Measurements from ENCODE around the gene PTPRN2.

PTPRN2 gene

DNA sequence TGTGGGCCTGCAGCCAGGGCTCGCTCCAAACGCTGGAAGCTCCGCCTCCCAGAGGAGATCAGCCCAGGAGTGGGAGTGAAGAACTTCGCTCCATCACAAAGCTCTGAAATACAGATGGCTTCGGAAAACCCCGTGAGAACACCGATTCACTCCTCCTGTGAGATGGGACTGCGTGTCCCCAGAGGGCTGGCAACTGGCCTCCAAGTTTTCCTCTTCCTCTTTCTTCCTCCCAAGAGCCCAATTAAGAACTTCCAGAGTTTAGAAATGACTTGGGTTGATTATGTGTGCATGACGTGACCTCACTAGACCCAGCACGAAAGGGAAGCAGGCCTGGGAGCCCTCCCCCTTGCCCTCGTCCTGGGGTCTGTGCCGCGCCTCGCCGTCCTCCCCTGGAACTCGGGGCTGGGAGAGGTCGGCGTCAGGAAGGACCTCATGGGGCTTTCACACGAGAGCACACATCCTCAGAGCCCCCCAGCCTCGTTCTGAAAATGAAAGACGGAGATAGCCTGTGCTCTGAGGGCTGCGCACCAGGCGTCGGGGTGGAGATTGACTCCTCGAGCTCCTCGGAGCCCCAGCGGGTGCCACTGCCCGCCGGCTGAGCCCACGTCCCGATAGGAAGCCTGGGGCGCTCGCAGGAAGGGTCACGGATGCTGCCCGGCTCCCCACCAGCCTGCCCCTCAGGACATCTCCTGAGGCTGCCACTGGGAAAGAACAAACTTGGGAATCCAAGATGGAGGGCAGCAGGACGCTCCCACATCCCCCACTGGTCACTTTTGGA, 37.8 kb downstream of the PTPRN2 start:
- H3K9ac ChIP-seq (ENCODE audit: low read length): no peak overlapping the region

DNA sequence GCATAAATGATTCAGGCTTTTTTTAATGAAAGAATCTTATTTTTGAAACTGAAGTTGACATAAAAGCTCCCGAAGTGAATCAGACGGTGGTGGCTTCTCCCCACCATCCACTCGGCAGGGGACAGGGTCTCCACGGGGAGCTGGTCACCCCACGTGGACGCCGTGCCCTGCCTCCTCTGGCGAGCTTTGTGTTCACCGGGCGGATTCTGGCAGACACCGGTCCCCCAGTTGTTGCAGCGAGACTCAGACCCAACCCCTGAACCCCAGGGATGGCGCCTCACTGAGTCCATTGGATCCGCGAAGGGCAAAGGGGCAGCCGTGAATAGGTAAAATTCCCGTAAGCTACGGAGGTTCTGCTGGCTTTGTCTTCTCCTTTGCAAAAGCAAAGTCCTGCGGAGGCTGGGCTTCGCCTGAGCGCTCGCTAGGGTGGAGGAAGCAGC, 38.4 kb downstream of the PTPRN2 start:
- H3K9ac ChIP-seq (ENCODE audit: low read length): no peak overlapping the region
- H3K27ac ChIP-seq (ENCODE audit: low read depth, low read length): no peak overlapping the region
- peaks cover 11% of the 10 kb centered on the region; the same call in 1 of the 2 replicates for H3K27me3 ChIP-seq (ENCODE audit: control insufficient read depth, insufficient read depth, low read length)
- no peak overlapping the region for H3K4me3 ChIP-seq (ENCODE audit: low read depth, low read length)
- peaks cover 21% of the 10 kb centered on the region for H3K4me1 ChIP-seq (ENCODE audit: control insufficient read depth, insufficient read depth, low read length)
- H3K36me3 ChIP-seq (ENCODE audit: control insufficient read depth, insufficient read depth, low read length): no peaks in the 10 kb centered on the region
- H3K9me3 ChIP-seq (ENCODE audit: control insufficient read depth, insufficient read depth, low read depth, low read length): no peaks in the 10 kb centered on the region

More for the DNA sequence above, 37.8 kb downstream of the PTPRN2 start:
- Histone ChIP-seq H3K27me3 (ENCODE audit: control insufficient read depth, insufficient read depth, low read length) (peaks cover 11% of the 10 kb centered on the region; the same call in 1 of the 2 replicates), H3K4me3 (ENCODE audit: low read depth, low read length) (no peak overlapping the region), H3K9me3 (ENCODE audit: control insufficient read depth, insufficient read depth, low read depth, low read length) (no peaks in the 10 kb centered on the region), H3K36me3 (ENCODE audit: control insufficient read depth, insufficient read depth, low read length) (no peaks in the 10 kb centered on the region), H3K4me1 (ENCODE audit: control insufficient read depth, insufficient read depth, low read length) (peaks cover 21% of the 10 kb centered on the region), H3K27ac (ENCODE audit: low read depth, low read length) (no peak overlapping the region)

DNA sequence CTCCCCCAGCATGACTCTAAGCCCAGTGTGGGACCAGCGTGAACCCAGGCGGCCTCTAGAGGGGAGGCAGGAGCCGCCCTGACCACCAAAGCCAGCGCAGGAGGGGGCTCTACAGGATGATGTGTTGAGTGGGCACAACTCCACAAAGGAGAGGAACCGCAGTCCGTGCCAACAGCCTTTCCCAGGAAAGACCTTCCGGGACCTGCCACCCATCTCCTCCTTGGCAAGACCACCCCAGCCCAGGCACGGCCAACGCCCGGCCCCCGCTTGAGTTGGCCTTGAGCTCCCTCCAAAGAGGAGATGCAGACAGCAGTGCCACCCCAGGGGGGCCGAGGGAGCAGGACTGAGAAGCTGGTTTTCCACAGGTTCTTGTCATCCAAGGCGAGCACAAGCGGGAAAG, 38.9 kb downstream of the PTPRN2 start:
- Histone ChIP-seq H3K36me3 (ENCODE audit: control insufficient read depth, insufficient read depth, low read length) (no peaks in the 10 kb centered on the region), H3K27ac (ENCODE audit: low read depth, low read length) (no peak overlapping the region), H3K27me3 (ENCODE audit: control insufficient read depth, insufficient read depth, low read length) (peaks cover 11% of the 10 kb centered on the region; the same call in 1 of the 2 replicates), H3K9me3 (ENCODE audit: control insufficient read depth, insufficient read depth, low read depth, low read length) (no peaks in the 10 kb centered on the region), H3K4me1 (ENCODE audit: control insufficient read depth, insufficient read depth, low read length) (peaks cover 21% of the 10 kb centered on the region), H3K9ac (ENCODE audit: low read length) (no peak overlapping the region), H3K4me3 (ENCODE audit: low read depth, low read length) (no peak overlapping the region)

- Histone ChIP-seq H3K36me3 (ENCODE audit: control insufficient read depth, insufficient read depth, low read length) (no peaks in the 10 kb centered on the region), H3K4me1 (ENCODE audit: control insufficient read depth, insufficient read depth, low read length) (peaks cover 21% of the 10 kb centered on the region), H3K9ac (ENCODE audit: low read length) (no peak overlapping the region), H3K4me3 (ENCODE audit: low read depth, low read length) (no peak overlapping the region), H3K27ac (ENCODE audit: low read depth, low read length) (no peak overlapping the region), H3K9me3 (ENCODE audit: control insufficient read depth, insufficient read depth, low read depth, low read length) (no peaks in the 10 kb centered on the region), H3K27me3 (ENCODE audit: control insufficient read depth, insufficient read depth, low read length) (peaks cover 11% of the 10 kb centered on the region; the same call in 1 of the 2 replicates)
Observed at GRCh38 chr7:158547817-158548216, 39.8 kb downstream of the PTPRN2 start.

DNA sequence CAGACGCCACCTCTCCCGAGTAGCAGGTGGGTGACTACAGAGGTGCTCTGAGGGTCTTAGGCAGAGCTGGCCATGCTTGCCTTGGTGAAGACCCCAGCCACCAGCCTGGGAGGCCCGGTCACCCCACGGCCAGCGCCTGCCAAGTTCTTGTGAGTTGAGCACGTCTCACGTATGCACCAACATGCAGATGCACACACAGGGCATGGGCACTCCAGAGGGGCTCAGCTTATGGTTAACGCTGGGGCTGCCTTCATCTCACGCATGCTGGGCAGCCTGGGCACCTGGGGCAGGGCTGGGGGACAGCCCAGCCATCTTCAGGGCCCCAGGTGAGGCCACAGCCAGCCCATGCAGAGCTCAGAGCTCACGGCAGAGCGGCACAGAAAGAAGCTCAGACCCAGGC, 41.0 kb downstream of the PTPRN2 start:
- Histone ChIP-seq H3K27me3 (ENCODE audit: control insufficient read depth, insufficient read depth, low read length) (peaks cover 8% of the 10 kb centered on the region; the same call in 1 of the 2 replicates), H3K9me3 (ENCODE audit: control insufficient read depth, insufficient read depth, low read depth, low read length) (no peaks in the 10 kb centered on the region), H3K9ac (ENCODE audit: low read length) (no peak overlapping the region), H3K27ac (ENCODE audit: low read depth, low read length) (no peak overlapping the region), H3K36me3 (ENCODE audit: control insufficient read depth, insufficient read depth, low read length) (no peaks in the 10 kb centered on the region), H3K4me1 (ENCODE audit: control insufficient read depth, insufficient read depth, low read length) (peaks cover 21% of the 10 kb centered on the region), H3K4me3 (ENCODE audit: low read depth, low read length) (no peak overlapping the region)

DNA sequence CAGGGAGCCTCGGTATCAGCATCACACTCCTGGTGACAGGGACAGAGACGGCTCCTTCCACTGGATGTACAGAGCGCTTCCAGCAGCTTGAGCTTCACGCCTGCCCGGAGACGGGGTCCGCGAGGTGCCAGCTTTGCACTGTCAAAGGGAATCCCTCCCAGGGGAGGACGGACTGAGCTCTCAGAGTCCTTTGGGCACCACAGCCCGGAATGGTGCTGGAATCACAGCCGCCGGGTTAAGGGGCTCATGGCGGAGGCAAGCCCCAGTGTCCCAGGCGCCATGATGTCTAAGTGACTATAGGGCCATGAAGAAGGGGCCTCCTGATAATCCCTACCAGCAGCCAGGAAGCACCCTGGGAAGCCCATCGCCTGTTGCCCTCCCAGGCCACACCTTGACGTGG, 41.4 kb downstream of the PTPRN2 start:
- Histone ChIP-seq H3K36me3 (ENCODE audit: control insufficient read depth, insufficient read depth, low read length) (no peaks in the 10 kb centered on the region), H3K4me1 (ENCODE audit: control insufficient read depth, insufficient read depth, low read length) (peaks cover 21% of the 10 kb centered on the region), H3K4me3 (ENCODE audit: low read depth, low read length) (no peak overlapping the region), H3K9ac (ENCODE audit: low read length) (no peak overlapping the region), H3K27ac (ENCODE audit: low read depth, low read length) (no peak overlapping the region), H3K27me3 (ENCODE audit: control insufficient read depth, insufficient read depth, low read length) (peaks cover 8% of the 10 kb centered on the region; the same call in 1 of the 2 replicates), H3K9me3 (ENCODE audit: control insufficient read depth, insufficient read depth, low read depth, low read length) (no peaks in the 10 kb centered on the region)

GRCh38 chr7:158544708-158545107, 42.9 kb downstream of the PTPRN2 start:
- Histone ChIP-seq H3K9me3 (ENCODE audit: control insufficient read depth, insufficient read depth, low read depth, low read length) (no peaks in the 10 kb centered on the region), H3K27me3 (ENCODE audit: control insufficient read depth, insufficient read depth, low read length) (peaks cover 8% of the 10 kb centered on the region; the same call in 1 of the 2 replicates), H3K4me3 (ENCODE audit: low read depth, low read length) (no peak overlapping the region), H3K36me3 (ENCODE audit: control insufficient read depth, insufficient read depth, low read length) (no peaks in the 10 kb centered on the region), H3K27ac (ENCODE audit: low read depth, low read length) (no peak overlapping the region), H3K9ac (ENCODE audit: low read length) (no peak overlapping the region), H3K4me1 (ENCODE audit: control insufficient read depth, insufficient read depth, low read length) (peaks cover 9% of the 10 kb centered on the region; the same call in 1 of the 2 replicates)

DNA sequence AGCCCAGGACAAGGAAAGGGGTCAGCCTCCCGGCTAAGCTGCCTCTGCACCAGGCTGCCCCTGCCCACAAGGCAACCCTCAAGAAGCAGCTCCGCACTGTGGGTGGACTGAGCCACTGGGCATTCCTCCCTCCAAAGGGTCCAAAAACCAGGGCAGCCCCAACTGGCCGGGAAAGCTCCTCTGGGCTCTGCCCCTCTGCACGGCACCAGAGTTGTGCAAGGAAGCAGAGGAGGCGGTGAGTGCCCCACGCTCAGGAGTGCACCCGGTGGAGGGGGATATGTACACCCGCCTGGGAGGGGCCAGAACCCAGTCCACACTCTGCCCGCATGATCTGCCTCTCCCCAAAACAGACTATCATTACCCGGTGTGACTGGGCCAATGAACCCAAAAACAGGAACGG, 43.8 kb downstream of the PTPRN2 start:
- H3K4me1 ChIP-seq (ENCODE audit: control insufficient read depth, insufficient read depth, low read length): 0 out of 2 replicates have a peak, but pooled peaks cover under 1% of the 10 kb centered on the region
- no peak overlapping the region for H3K4me3 ChIP-seq (ENCODE audit: low read depth, low read length)
- no peaks in the 10 kb centered on the region for H3K9me3 ChIP-seq (ENCODE audit: control insufficient read depth, insufficient read depth, low read depth, low read length)
- no peaks in the 10 kb centered on the region for H3K36me3 ChIP-seq (ENCODE audit: control insufficient read depth, insufficient read depth, low read length)
- H3K27ac ChIP-seq (ENCODE audit: low read depth, low read length): no peak overlapping the region
- H3K27me3 ChIP-seq (ENCODE audit: control insufficient read depth, insufficient read depth, low read length): peaks cover 4% of the 10 kb centered on the region; the same call in 1 of the 2 replicates
- H3K9ac ChIP-seq (ENCODE audit: low read length): no peak overlapping the region

- no peaks in the 10 kb centered on the region for H3K36me3 ChIP-seq (ENCODE audit: control insufficient read depth, insufficient read depth, low read length)
- no peak overlapping the region for H3K27ac ChIP-seq (ENCODE audit: low read depth, low read length)
- no peaks in the 10 kb centered on the region for H3K27me3 ChIP-seq (ENCODE audit: control insufficient read depth, insufficient read depth, low read length)
Observed at GRCh38 chr7:158542651-158543566, 44.7 kb downstream of the PTPRN2 start.

GRCh38 chr7:158541346-158542010, 46.1 kb downstream of the PTPRN2 start:
- Histone ChIP-seq H3K27ac (ENCODE audit: low read depth, low read length) (no peak overlapping the region), H3K4me3 (ENCODE audit: low read depth, low read length) (no peak overlapping the region), H3K36me3 (ENCODE audit: control insufficient read depth, insufficient read depth, low read length) (no peaks in the 10 kb centered on the region), H3K9ac (ENCODE audit: low read length) (no peak overlapping the region), H3K27me3 (ENCODE audit: control insufficient read depth, insufficient read depth, low read length) (no peaks in the 10 kb centered on the region), H3K9me3 (ENCODE audit: control insufficient read depth, insufficient read depth, low read depth, low read length) (peaks cover 1% of the 10 kb centered on the region; the same call in 1 of the 2 replicates), H3K4me1 (ENCODE audit: control insufficient read depth, insufficient read depth, low read length) (no peaks in the 10 kb centered on the region; the same call in 1 of the 2 replicates)

More at GRCh38 chr7:158542651-158543566, 44.7 kb downstream of the PTPRN2 start:
- Histone ChIP-seq H3K9ac (ENCODE audit: low read length) (no peak overlapping the region), H3K4me3 (ENCODE audit: low read depth, low read length) (no peak overlapping the region), H3K9me3 (ENCODE audit: control insufficient read depth, insufficient read depth, low read depth, low read length) (no peaks in the 10 kb centered on the region), H3K4me1 (ENCODE audit: control insufficient read depth, insufficient read depth, low read length) (no peaks in the 10 kb centered on the region)
